ENCODE measurements around the gene CPA5.
"Not testable (repeated sequence)": the region's sequence is repeated elsewhere in the genome, so short reads cannot be mapped to it uniquely, and the experiment has no call there.

The CPA5 gene

DNA sequence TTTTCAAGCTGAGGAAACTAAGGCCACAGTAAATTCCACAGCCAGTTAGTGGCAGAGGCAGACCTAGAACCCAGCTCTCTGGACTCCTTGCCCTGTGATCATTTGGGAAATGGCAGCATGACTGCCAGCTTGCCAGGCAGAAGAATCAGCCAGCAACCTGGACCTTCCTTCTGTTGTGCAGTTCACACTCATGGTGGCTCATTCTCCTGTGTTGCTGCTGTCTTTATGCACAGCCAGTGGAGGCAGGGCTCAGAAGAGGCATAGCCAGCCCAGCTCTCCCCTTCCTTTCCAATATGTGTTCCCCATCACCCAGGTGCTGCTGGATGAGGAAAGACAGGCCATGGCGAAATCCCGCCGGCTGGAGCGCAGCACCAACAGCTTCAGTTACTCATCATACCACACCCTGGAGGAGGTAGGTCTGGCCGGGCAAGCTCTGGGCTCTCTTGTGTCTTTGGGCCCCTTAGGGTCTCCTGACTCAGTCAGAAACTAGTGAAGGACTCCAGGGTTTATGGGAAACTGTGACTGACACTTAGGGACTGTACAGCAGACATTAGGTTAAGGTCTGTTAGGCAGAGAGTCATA lies 14.8 kb downstream of the CPA5 start:
- DNase-seq (ENCODE audit: low spot score) = no peak

DNA sequence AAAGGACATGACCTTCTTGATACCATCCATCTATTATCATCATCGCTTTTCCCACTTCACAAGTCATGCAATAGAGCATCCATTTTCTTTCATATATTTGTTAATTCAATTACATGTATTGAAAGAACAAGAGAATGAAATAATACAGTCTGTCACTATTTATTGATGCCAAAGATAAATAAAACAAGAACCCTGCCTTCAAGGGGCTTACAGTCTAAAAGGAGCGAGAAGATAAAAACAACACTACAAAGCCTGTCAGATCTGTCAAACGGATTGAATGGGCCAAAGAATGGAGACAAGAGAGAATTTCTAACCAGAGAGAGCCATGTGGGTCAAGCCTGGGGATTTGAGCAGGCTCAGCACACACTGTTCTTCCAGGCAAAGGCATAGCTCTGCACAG lies 15.9 kb downstream of the CPA5 start:
- DNase-seq (ENCODE audit: low spot score) = no peak

DNA sequence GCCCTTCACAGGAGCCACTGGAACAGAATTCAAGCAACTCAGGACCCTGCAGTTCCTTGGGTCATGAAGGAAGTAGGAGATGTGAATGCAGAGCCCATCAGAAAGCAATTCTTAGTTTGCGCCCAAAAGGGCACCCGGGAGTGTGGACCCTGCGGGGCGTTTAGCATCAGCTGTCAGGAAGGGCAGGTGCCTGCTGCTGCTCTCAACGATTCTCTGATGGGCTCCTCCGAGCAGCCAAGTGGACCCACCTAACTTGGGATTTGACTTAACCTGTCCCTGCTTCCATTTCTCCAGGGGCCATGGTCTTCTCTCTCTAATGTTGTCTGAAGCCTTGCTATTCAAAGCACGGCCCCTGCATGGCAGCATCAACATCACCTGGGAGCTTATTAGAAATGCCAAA lies 17.1 kb downstream of the CPA5 start:
- no peak for DNase-seq (ENCODE audit: low spot score)

DNA sequence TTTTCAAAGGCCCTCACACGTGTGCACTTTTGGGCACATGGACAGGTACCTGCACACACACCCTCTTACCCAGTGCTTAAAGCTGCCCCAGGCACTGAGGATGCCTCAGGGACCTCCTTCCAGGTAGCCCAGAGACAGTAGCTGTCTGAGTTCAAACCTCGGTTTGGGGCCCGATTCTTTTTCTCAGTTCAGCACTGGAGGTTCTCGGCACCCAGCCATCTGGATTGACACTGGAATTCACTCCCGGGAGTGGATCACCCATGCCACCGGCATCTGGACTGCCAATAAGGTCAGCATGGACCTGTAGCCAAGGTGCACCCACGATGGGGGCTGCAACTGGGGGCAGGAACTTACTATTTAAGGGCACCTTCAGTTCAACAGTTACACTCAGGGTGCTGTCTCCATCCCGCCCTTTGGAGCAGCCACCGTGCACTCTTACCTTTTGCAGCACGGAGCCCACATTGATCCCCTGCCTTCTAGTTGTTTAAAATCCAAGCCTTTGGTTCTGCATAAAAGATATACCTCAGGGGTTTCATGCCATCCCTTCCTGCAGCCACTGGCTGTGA lies 17.7 kb downstream of the CPA5 start:
- no peak for DNase-seq (ENCODE audit: low spot score)

DNA sequence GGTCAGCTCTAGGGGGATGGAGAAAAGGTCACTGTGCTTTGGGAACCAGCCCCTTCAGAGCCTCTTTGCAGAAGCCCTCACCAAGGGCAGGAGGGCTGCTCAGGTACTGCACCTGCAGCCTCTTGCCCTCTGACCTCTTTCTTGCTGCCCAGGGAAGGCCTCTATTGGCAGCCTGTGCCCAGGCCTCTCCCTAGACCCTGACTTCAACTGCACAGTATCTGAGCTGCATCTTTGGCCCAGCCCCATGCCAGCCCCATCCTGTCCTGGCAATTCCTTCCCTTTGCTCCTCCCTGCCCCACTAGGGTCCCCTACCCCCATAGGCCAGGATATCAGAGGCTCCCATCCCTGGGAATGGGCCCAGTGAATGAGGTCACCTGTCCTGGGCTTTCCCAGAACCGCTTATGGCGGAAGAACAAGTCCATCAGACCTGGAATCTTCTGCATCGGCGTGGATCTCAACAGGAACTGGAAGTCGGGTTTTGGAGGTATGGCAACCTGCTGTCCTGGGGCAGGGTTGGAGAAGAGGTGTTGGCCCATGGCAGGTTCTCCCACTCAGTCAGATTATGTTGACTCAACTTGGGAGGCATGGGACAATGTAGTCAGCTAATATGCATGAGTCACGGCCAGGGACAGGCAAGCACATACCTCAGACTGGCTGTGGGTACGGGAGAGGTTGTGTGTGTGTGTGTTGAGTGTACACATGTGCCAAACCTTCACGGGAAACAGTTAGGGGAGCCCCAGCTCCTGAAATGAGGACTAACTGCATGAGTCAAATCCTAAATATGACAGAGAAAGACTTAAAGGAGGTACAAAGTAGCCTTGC lies 18.6 kb downstream of the CPA5 start:
- no peak for DNase-seq (ENCODE audit: low spot score)

DNA sequence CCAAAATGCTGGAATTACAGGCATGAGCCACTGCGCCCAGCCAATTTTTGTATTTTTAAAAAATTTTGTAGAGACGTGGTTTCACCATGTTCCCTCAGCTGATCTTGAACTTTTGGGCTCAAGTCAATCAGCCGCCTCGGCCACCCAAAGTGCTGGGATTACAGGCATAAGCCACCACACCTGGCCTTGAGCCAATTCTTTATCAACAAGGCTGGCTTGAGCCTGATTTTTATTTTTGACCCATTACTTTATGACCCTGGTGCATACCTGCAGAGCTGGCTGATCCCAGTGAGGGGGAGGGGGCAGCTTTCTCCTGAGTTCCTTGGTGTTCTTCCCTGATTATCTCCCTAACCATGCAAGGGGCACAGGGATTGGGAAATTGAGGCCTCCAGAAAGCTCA lies 19.8 kb downstream of the CPA5 start:
- no peak for DNase-seq (ENCODE audit: low spot score)

DNA sequence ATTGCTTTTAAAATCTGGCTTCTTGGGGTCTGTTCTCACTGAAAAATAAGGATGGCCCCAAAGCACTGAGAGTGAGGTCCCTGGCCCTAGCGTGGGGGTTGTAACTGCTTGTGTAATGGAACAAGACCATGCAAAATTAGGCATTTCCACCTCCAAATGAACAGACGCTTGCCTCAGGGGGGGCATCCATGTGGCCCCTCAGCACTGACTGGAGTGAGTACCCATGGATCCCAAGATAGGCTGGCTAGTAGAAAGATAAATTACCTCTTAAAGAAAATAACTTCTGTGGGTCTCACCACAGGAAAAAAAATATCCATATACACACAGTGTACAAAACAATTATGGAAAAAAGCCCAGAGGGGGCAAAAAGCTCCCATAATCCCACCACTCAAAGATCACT lies 20.5 kb downstream of the CPA5 start:
- no peak for DNase-seq (ENCODE audit: low spot score)

DNA sequence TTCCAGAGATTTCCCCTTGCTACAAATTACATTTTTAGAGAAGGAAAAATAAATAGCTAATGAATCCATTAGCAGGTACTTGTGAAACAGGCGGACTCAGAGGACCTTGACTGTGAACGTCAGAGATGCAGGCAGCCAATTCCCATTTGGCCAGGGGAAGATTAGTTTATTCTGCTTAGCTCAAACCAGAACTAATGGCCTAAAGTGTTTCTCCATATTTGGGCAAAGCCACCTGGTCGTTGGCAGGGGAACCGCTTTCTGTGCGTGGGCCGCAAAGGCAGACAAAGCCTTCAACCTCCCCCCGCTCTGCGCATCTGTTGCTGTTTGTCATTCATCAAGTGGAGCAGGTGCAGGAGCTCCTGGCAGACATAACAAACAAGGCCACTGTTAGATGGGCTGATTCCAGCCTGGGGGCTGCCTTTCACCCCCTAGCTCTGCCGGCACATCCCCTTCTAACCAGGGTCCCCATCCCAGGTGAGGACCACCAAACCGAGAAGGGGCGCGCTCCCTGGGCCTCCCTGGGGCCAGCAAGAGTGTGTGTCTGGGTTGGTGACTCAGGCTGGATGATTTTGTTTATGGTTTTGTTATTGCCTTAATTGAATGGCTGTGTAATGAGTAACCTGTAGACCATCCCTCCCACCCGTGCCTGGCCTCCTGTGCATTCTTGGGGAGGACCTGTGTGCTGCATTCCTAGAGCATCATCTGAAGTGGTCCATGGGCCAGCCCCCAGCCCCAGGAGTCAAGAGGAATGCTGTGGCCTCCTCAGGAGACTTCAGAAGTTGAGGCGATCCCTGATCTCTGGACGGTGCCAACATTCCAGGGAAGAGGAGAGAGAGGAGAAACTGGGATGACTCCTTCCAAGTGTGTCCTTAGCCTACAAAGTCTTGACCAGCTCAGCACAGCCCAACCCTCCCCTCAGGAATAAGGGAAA lies 21.2 kb downstream of the CPA5 start:
- DNase-seq (ENCODE audit: low spot score) = peak; percentile 38

DNA sequence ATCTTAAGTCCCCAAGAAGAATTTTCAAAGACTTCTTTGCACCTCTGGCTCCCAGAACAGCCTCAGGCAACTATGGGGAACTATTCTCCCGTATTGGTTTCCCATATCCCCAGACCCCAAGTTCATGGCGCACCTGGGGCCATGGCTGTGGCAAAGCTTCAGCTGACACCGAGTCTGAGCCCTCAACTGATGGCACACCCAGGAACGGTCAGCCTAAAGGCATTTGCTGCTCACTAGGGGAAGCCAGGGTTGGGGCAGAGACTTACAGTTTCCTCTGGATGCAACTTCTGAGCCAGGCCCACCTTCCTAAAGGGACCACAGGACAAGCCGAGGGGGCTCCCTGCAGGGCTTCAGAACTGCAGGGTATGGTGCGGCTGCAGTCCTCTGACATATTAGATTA lies 21.9 kb downstream of the CPA5 start:
- DNase-seq (ENCODE audit: low spot score) = no peak

DNA sequence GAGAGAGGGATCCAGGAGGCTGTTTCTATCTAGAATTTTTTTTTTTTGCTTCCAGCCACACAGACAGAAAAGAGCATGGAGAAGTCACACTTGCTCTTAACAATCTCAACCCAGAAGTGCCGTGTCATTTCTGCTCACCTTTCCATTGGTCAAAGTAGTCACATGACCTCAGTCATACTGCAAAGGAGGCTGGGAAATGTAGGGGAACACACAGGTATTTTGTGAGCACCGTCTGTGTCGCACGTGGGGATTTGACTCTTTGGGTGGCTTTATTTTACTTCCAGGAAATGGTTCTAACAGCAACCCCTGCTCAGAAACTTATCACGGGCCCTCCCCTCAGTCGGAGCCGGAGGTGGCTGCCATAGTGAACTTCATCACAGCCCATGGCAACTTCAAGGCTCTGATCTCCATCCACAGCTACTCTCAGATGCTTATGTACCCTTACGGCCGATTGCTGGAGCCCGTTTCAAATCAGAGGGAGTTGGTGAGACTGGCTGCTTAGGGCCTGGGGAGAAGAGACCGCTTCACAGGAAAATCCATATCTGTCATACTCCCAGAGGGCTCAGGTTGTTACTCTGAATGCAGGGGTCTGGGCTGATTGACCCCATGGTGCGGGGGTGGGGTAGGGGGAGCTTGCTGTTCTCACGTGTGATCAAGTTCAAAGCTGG lies 22.6 kb downstream of the CPA5 start:
- no peak for DNase-seq (ENCODE audit: low spot score)

DNA sequence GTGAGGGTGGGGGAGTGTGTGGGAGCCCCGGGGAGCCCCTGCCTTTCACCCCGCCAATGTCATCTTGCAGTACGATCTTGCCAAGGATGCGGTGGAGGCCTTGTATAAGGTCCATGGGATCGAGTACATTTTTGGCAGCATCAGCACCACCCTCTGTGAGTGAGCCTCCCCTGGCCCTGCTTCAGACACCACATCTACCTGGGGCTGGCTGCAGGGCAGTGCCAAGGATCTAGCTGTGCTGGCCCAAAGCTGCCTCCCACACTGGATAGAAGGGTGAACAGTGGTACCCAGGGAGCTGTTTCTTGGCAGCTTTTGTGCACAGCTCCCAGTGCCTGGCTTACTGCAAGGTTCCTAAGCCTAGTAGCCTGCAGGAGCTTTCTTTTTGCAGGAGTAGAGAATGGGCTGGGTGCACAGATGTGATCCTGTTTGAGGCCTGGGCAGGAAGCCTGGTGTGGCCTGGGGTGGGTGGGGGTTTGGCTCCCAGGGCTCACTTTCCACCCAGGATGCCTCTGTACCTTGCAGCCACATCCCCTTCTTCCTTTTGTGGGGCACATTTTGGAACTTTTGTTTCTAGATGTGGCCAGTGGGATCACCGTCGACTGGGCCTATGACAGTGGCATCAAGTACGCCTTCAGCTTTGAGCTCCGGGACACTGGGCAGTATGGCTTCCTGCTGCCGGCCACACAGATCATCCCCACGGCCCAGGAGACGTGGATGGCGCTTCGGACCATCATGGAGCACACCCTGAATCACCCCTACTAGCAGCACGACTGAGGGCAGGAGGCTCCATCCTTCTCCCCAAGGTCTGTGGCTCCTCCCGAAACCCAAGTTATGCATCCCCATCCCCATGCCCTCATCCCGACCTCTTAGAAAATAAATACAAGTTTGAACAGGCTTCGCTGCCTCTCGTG lies 23.5 kb downstream of the CPA5 start:
- DNase-seq (ENCODE audit: low spot score) = no peak

DNA sequence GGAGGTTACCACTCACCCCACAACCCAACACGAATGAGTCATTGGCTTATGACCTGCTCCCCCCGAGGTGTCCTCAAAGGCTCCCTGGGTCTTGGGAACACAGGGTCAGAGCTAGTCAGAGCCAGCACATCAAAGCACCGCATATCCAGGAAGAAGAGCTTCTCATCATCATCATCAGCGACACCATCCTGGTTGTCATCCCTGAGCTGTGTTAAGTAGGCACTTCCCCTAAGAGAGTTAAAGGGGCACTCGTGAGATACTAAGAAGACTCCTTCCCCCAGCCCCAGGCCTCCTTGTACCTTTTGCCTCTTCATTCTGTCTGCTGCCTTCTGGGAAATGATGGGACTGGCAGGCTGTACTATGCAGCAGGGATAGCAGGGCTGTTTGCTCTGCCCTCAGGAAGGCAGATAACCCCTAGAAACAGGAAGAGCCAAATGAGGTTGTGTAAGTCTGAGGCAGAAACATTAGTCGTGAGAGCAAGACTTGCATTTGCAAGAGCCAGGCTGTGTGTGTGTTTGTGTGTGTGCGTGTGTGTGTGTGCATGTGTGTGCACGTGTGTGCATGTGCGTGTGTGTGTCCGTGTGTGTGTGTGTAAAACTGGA lies 24.6 kb downstream of the CPA5 start:
- no peak for DNase-seq (ENCODE audit: low spot score)

DNA sequence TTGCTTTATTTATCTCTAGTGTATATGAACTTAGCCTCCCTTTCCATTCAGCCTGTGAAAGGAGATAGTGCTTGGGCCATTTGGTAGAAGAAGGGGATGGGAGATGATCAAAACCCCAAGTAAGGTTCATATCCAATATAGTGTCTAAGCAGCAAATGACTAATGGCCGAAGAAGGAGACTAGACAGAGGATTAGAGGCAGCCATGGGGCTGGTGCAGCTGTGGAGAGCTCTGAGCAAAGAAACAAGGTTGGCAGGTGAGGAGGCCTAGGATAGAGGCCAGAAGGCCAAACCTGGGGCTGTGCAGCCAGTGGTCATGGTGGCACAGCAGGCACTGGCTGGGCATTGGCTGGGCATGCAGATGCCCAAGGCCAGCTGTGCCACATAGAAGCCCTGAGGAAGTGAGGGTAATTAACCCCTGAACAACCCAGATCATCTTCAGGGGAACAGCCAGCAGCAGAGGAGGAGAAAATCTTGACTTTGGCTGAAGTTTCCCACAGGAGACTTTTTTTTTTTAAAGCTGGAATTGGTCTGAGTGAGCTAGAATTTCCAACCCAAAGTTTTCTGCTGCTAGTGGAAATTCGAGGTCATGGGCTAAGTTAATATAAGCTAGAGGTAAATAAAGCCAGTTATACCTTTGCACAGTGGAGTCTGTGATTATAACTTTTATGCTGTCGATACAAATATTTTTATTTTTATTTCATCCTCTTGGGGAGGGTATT lies 25.4 kb downstream of the CPA5 start:
- DNase-seq (ENCODE audit: low spot score) = no peak

DNA sequence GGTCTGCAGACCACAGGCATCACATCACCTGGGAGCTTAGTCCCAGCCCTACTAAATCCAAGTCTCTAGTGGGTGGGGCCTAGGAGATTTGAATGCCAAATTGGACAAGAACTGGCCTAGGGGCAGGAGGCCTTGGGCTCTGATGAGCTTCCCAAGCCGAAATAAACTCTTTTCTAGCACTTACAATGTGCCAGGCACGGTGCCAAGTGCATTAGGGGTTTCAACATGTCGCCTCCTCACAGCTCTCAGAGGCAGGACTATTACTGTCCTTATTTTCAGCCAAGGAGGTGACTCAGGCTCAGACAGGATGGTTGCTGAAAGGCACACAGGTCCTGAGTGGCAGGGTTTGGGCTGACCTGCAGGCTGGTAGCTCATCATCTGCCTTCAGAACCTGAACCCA lies 26.4 kb downstream of the CPA5 start:
- no peak for DNase-seq (ENCODE audit: low spot score)

DNA sequence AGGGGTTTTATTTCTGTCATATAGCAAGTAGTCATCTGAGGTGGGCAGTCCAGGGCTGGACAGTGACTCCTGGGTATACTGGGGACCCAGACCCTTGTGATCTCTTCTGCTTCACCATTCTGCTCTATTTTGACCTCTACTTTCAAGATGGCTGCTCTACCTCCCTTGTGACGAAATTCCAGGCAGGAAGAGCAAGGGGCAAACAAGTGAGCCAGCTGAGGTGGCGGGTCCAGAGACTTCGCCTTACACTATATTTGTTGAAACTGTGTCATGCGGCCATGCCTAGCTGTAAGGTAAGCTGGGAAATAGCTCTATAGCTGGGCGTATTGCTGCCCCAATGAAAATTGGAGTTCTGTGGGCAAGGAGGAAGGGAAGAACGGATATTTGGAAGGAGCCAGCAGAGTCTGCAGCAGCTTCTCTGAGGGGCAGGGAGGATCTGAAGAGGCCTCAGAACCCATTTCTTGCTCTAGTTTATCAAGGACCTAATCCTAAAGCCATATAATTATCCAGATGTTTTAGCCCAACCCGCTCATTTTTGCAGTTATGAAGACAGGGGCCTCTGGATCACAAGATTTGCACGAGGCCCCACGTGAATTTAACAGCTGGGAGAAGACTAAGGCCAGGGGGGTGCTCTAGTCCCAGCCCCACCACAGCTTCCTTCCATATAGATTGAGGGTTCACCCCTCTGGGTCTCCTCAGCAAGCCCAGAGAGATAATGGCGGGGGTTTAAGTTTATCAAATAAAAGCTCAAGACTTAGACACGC lies 28.0 kb downstream of the CPA5 start:
- DNase-seq (ENCODE audit: low spot score) = no peak

DNA sequence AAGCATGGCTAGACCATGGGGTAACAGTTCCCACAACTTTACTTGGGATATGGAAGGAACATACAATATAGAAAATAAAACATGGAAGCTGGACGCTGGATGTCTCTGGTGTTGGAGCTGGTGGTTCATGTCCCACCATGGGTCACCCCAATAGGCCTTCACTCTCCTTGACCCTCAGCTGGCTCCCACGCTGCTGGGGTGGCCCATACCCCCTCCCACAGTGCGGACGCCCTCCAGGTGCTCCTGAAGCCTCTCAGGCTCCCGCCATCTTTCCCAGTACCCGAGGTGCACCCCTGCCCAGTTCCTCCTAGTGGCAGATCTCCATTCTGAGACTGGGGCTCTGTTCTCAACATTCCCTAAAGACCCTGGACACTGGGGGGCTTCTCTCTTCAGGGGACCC lies 29.9 kb downstream of the CPA5 start:
- DNase-seq (ENCODE audit: low spot score) = no peak

DNA sequence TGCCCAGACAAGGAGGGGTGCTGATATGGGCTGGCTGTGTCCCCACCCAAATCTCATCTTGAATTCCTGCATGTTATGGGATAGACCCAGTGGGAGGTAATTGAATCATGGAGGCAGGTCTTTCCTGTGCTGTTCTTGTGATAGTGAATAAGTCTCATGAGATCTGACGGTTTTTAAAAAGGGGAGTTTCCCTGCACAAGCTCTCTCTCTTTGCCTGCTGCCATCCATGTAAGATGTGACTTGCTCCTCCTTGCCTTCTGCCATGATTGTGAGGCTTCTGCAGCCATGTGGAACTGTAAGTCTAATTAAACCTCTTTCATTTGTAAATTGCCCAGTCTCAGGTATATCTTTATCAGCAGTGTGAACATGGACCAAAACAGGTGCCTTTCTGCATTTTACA lies 31.8 kb downstream of the CPA5 start:
- not testable (repeated sequence) for DNase-seq (ENCODE audit: low spot score)

DNA sequence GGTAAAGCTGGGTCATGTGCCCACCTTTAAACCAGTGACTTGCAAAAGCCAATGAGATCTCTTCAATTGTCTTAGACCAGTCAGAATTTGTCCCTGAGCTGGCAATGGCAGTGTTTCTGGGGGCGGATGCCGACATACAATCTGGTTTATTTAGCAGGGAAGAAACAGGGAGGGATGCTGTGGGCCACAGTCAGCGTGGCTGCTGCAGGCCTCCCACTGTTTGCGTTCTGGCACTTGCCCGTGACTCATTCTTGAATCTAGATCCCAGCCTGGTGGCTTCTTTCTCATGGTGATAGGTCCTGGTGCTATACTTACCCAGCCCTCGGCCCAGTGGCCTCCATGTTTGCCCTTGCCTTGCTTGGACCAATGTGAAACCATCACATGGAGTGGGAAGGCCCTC lies 32.6 kb downstream of the CPA5 start:
- DNase-seq (ENCODE audit: low spot score) = no peak

DNA sequence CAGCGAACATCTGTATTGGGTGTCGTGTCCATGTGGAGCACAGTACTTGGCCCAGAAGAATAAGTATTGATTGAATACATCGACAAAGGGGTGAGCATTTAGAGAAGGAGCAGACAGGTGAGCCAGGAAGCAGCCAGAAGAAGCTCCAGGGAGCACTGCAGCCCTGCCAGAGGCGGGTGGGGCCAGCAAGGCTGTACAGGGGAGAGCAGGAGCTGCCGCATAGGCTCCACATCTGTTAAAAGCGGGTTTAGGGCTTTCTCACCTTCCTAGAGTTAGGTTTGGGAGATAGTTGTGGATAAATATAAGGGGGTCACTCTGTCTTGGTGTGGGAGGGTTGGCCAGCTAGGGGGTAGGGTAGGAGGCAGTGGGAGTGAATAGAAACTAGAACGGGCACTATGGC lies 34.4 kb downstream of the CPA5 start:
- DNase-seq (ENCODE audit: low spot score) = no peak
